HEK293T (cell line): ENCODE results near the gene OIT3.

Experiments
- CTCF ChIA-PET: fragments of 350-600 bp; formaldehyde crosslinking; extraction: SDS; loops from one replicate; lab custom pipeline; 2021; ENCODE audit warnings: antibody characterized with exemption, inconsistent platforms; lab: Yijun Ruan, JAX
- POLR2A ChIA-PET: fragments of 350-600 bp; formaldehyde crosslinking; extraction: SDS; loops from one replicate; lab custom pipeline; 2020; ENCODE audit warnings: antibody characterized with exemption, inconsistent platforms; lab: Yijun Ruan, JAX
- DNase-seq: peaks from one replicate; pipeline ENCODE4 v3.0.0; 2012; ENCODE audit warnings: mixed read lengths; ENCODE audit errors: extremely low spot score
- ARNT ChIP-seq: fragments of 450-650 bp; IDR thresholded peaks from 2 replicates; pipeline ENCODE4 v1.6.1; 2017; ENCODE audit warnings: mild to moderate bottlenecking
- BHLHE40 ChIP-seq: fragments of 450-650 bp; IDR thresholded peaks from 2 replicates; pipeline ENCODE4 v1.6.1; 2016; ENCODE audit warnings: mild to moderate bottlenecking, moderate library complexity, borderline replicate concordance
- CTBP1 ChIP-seq: fragments of 450-650 bp; IDR thresholded peaks from 2 replicates; pipeline ENCODE4 v1.6.1; 2016; ENCODE audit warnings: borderline replicate concordance
- ELF4 ChIP-seq: fragments of 450-650 bp; IDR thresholded peaks from 2 replicates; pipeline ENCODE4 v1.6.1; 2017; ENCODE audit warnings: antibody characterized with exemption
- FOXA1 ChIP-seq: fragments of 450-650 bp; IDR thresholded peaks from 2 replicates; pipeline ENCODE4 v1.6.1; 2016; ENCODE audit warnings: mild to moderate bottlenecking
- FOXK2 ChIP-seq: fragments of 450-650 bp; IDR thresholded peaks from 2 replicates; pipeline ENCODE4 v1.6.1; 2016; ENCODE audit warnings: mild to moderate bottlenecking
- FOXM1 ChIP-seq: fragments of 450-650 bp; IDR thresholded peaks from 2 replicates; pipeline ENCODE4 v1.6.1; 2017; ENCODE audit warnings: mild to moderate bottlenecking, borderline replicate concordance
- HDGF ChIP-seq: fragments of 450-650 bp; IDR thresholded peaks from 2 replicates; pipeline ENCODE4 v1.6.1; 2017; ENCODE audit warnings: antibody characterized with exemption, borderline replicate concordance
- L3MBTL2 ChIP-seq: fragments of 450-650 bp; conservative IDR thresholded peaks from 2 replicates; pipeline ENCODE4 v1.6.1; 2016; ENCODE audit warnings: mild to moderate bottlenecking
- LEF1 ChIP-seq: fragments of 450-650 bp; IDR thresholded peaks from 2 replicates; pipeline ENCODE4 v1.6.1; 2017; ENCODE audit warnings: mild to moderate bottlenecking, borderline replicate concordance
- NFRKB ChIP-seq: fragments of 450-650 bp; IDR thresholded peaks from 2 replicates; pipeline ENCODE4 v1.6.1; 2016; ENCODE audit warnings: mild to moderate bottlenecking, moderate library complexity
- PKNOX1 ChIP-seq: fragments of 450-650 bp; IDR thresholded peaks from 2 replicates; pipeline ENCODE4 v1.6.1; 2016
- SP1 ChIP-seq: fragments of 450-650 bp; IDR thresholded peaks from 2 replicates; pipeline ENCODE4 v1.6.1; 2017
- SUZ12 ChIP-seq: fragments of 450-650 bp; IDR thresholded peaks from 2 replicates; pipeline ENCODE4 v1.6.1; 2016; ENCODE audit warnings: mild to moderate bottlenecking
- TARDBP ChIP-seq: fragments of 450-650 bp; IDR thresholded peaks from 2 replicates; pipeline ENCODE4 v1.6.1; 2016
- ZNF384 ChIP-seq: fragments of 450-650 bp; IDR thresholded peaks from 2 replicates; pipeline ENCODE4 v1.6.1; 2016

The OIT3 gene

GRCh38 chr10:72976886-72977285 is 83.3 kb downstream of the OIT3 start:
- CTCF ChIA-PET = interaction anchor here (0.6 kb wide), 1 partner anchor 1991 kb away, joined by 6 read pairs; no protein-coding TSS in a partner anchor
- POLR2A ChIA-PET = no interaction called here
- TF ChIP-seq SUZ12 = no peak
- TF ChIP-seq NFRKB = no peak
- no peak for TF ChIP-seq LEF1
- no peak for TF ChIP-seq L3MBTL2
- TF ChIP-seq FOXA1 = no peak
- no peak for TF ChIP-seq FOXK2
- TF ChIP-seq CTBP1 = no peak
- no peak for TF ChIP-seq ZNF384
- TF ChIP-seq TARDBP = no peak
- TF ChIP-seq ARNT = no peak
- no peak for TF ChIP-seq PKNOX1
- TF ChIP-seq SP1 = no peak
- no peak for TF ChIP-seq BHLHE40
- TF ChIP-seq FOXM1 = no peak

GRCh38 chr10:72979709-72980108 is 86.2 kb downstream of the OIT3 start:
- CTCF ChIA-PET = interaction anchor here (0.5 to 0.7 kb wide), 2 partner anchors 21 to 815 kb away, joined by 3 read pairs; no protein-coding TSS in a partner anchor
- TF ChIP-seq CTBP1 = no peak
- no peak for TF ChIP-seq FOXK2
- no peak for TF ChIP-seq FOXM1
- no peak for TF ChIP-seq ELF4
- no peak for TF ChIP-seq BHLHE40
- TF ChIP-seq ZNF384 = no peak
- no peak for TF ChIP-seq HDGF
- no peak for TF ChIP-seq L3MBTL2
- no peak for TF ChIP-seq LEF1
- no peak for TF ChIP-seq TARDBP
- no peak for TF ChIP-seq FOXA1
- TF ChIP-seq NFRKB = no peak
- DNase-seq = no peak
- POLR2A ChIA-PET = no interaction called here

More at GRCh38 chr10:72976886-72977285, 83.3 kb downstream of the OIT3 start:
- DNase-seq = no peak

- TF ChIP-seq FOXK2 (no peak), BHLHE40 (no peak), NFRKB (no peak), L3MBTL2 (no peak), FOXA1 (no peak), FOXM1 (no peak), SP1 (no peak), HDGF (no peak), ARNT (no peak), ELF4 (no peak), ZNF384 (no peak), TARDBP (no peak), CTBP1 (no peak)
- POLR2A ChIA-PET = no interaction called here
- CTCF ChIA-PET = no interaction called here
- no peak for DNase-seq
Observed at GRCh38 chr10:72980348-72980747, 86.8 kb downstream of the OIT3 start.

GRCh38 chr10:72981028-72981881 is 87.7 kb downstream of the OIT3 start:
- CTCF ChIA-PET = interaction anchor here (0.6 kb wide), 1 partner anchor 642 kb away, joined by 6 read pairs; no protein-coding TSS in a partner anchor
- DNase-seq = no peak
- no peak for TF ChIP-seq BHLHE40
- TF ChIP-seq ZNF384 = no peak
- TF ChIP-seq ARNT = no peak
- no peak for TF ChIP-seq L3MBTL2
- TF ChIP-seq FOXK2 = no peak
- no peak for TF ChIP-seq ELF4
- no peak for TF ChIP-seq FOXM1
- POLR2A ChIA-PET = no interaction called here

GRCh38 chr10:72981882-72982529 is 88.5 kb downstream of the OIT3 start:
- TF ChIP-seq TARDBP = no peak
- TF ChIP-seq ELF4 = no peak
- no peak for TF ChIP-seq LEF1
- no peak for TF ChIP-seq SUZ12
- TF ChIP-seq ARNT = no peak
- no peak for TF ChIP-seq ZNF384
- TF ChIP-seq SP1 = no peak
- TF ChIP-seq FOXA1 = no peak
- TF ChIP-seq L3MBTL2 = no peak
- TF ChIP-seq HDGF = no peak
- TF ChIP-seq CTBP1 = no peak
- CTCF ChIA-PET = interaction anchor here (0.6 kb wide), 1 partner anchor 643 kb away, joined by 6 read pairs; no protein-coding TSS in a partner anchor
- DNase-seq = no peak
- POLR2A ChIA-PET = no interaction called here
